HG02623 (cell line): ENCODE data around the gene ELL2.
"Not testable (repeated sequence)": the region's sequence is repeated elsewhere in the genome, so short reads cannot be mapped to it uniquely, and the experiment has no call there.

ENCODE experiments used
- ATAC-seq: cut with Tn5 transposase; IDR thresholded peaks from one replicate; pipeline ENCODE4 v1.9.1; 2021; ENCODE audit warnings: moderate library complexity; ENCODE audit not compliant: unreplicated experiment

Gene ELL2

GRCh38 chr5:95909738-95910137, 51.9 kb downstream of the ELL2 start:
- ATAC-seq, result no peak

GRCh38 chr5:95908799-95909198, 52.9 kb downstream of the ELL2 start:
- ATAC-seq, result no peak

GRCh38 chr5:95907740-95908706, 53.6 kb downstream of the ELL2 start:
- ATAC-seq, result no peak

GRCh38 chr5:95907067-95907705, 54.5 kb downstream of the ELL2 start:
- no peak for ATAC-seq

- not testable (repeated sequence) for ATAC-seq
Measured at GRCh38 chr5:95906398-95906797, 55.3 kb downstream of the ELL2 start.

- no peak for ATAC-seq
Measured at GRCh38 chr5:95904827-95905226, 56.8 kb downstream of the ELL2 start.

GRCh38 chr5:95903838-95904237, 57.8 kb downstream of the ELL2 start:
- no peak for ATAC-seq

GRCh38 chr5:95901676-95902627, 59.7 kb downstream of the ELL2 start:
- ATAC-seq, result no peak

- ATAC-seq, result no peak
Measured at GRCh38 chr5:95900383-95900958, 61.2 kb downstream of the ELL2 start.

- no peak for ATAC-seq
Measured at GRCh38 chr5:95899829-95900228, 61.8 kb downstream of the ELL2 start.

- no peak for ATAC-seq
Measured at GRCh38 chr5:95899006-95899405, 62.6 kb downstream of the ELL2 start.

GRCh38 chr5:95895771-95896170, 65.9 kb downstream of the ELL2 start:
- no peak for ATAC-seq

GRCh38 chr5:95895251-95895650, 66.4 kb downstream of the ELL2 start:
- ATAC-seq, result no peak

- ATAC-seq, result no peak
Measured at GRCh38 chr5:95892784-95893354, 68.8 kb downstream of the ELL2 start.

- no peak for ATAC-seq
Measured at GRCh38 chr5:95891499-95891898, 70.2 kb downstream of the ELL2 start.

GRCh38 chr5:95889076-95889475, 72.6 kb downstream of the ELL2 start:
- ATAC-seq, result no peak

GRCh38 chr5:95887977-95888376, 73.7 kb downstream of the ELL2 start:
- no peak for ATAC-seq

- no peak for ATAC-seq
Measured at GRCh38 chr5:95886340-95887044, 75.2 kb downstream of the ELL2 start.

GRCh38 chr5:95884511-95884910, 77.1 kb downstream of the ELL2 start:
- no peak for ATAC-seq

- peak; percentile 49 for ATAC-seq
Measured at GRCh38 chr5:95884017-95884325, 77.7 kb downstream of the ELL2 start.
